ENCODE measurements around the gene MS4A10.

Gene MS4A10

DNA sequence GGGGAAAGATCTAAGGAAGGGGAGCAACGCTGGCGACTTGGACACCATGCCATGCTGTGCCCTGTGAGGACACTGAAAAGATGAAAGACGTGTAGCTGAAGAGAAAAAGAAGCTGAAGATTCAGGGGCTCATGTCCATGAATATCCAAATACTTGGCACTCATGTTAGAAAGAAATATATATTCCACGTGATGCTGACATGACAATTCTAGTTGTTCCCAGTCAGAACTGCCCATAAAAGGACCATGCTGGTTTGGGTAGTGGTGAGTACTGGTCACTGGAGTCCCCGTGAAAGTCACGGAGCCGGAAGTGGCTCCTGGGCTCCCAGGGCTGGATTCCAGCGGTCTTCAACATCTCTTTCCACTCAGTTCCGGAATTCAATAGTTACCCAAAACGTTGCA is 18.6 kb upstream of the MS4A10 start:
- no peak for DNase-seq

DNA sequence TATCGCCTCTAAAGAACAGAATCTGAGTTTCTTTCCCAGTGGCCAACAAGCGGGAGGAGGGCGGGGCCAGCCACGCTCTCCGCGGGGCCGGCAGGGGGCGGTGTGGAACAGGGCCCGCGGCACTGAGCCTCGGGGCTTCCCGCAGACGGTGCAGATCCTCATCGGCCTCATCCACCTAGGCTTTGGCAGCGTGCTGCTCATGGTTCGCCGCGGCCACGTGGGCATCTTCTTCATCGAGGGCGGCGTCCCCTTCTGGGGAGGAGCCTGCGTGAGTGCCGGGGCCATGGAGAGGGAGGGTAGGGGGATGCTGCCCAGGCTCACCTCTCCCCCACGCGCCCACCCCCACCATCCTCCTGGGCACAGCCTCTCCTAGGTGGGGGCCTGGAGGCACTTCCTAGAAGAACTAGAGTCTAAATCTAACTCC is 17.7 kb upstream of the MS4A10 start:
- no peak for DNase-seq

DNA sequence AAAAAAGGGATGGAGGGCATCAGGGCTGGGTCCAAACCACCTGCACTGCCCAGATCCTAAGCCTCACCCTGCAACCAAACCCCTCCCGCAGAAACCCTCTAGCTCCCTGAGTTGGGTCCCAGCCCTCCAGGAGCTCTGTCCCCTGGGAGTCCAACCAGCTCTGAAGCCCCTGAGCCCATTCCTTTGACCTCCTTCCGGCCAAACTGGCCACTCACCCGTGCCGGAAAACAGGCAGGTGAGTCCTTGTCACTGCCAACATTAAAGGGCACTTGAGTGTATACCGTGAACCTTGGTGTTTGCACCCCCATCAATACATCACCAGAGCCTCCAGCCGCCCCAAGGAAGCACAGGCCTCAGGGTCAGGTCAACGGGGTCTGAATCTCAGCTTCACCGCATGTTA is 16.9 kb upstream of the MS4A10 start:
- no peak for DNase-seq

GRCh38 chr11:60769273-60769672 is 15.9 kb upstream of the MS4A10 start:
- no peak for DNase-seq

- DNase-seq, result no peak
Measured at GRCh38 chr11:60769811-60770210, 15.3 kb upstream of the MS4A10 start.

- DNase-seq, result no peak
Measured at GRCh38 chr11:60771146-60771545, 14.0 kb upstream of the MS4A10 start.

GRCh38 chr11:60771879-60772525 is 13.1 kb upstream of the MS4A10 start:
- no peak for DNase-seq

GRCh38 chr11:60772666-60773065 is 12.5 kb upstream of the MS4A10 start:
- DNase-seq, result no peak

DNA sequence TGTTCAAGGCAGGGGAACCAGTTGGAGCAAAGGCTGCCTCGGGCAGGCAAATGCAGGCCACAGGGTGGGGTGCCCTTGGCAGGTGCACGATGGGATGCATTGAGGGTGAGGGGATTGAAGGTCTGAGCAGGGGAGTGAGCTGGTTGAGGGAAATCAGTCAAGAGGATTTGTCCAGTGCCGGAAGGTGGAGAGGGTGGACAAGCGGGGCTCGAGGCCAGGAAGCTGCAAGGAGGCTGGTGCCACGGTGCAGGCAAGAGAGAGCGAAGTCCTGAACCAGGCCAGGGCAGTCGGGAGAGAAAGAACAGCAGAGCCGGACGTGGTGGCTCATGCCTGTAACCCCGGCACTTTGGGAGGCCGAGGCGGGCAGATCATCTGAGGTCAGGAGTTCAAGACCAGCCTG is 10.4 kb upstream of the MS4A10 start:
- no peak for DNase-seq

GRCh38 chr11:60775420-60775961 is 9.6 kb upstream of the MS4A10 start:
- peak; percentile 83 for DNase-seq

GRCh38 chr11:60776167-60776566 is 9.0 kb upstream of the MS4A10 start:
- DNase-seq, result no peak

DNA sequence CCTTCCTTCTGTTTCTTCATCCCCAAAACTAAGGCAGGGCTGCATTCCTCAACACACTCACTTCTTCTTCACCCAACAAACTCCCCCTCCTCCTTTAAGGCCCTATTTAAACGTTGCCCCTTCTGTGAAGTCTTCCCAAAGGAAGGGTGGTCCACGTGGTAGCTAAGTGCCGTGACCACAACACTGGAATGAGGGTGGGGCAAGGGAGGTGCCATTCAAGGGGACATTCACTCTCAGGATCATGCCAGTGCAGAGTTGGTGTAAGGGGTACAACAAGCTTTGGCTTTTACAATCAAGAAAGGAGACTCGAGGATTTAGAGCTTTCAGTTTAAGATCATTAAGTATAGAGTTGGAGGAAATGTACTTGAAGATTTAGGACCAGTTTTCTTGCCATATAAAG is 8.0 kb upstream of the MS4A10 start:
- no peak for DNase-seq

GRCh38 chr11:60777572-60777971 is 7.6 kb upstream of the MS4A10 start:
- DNase-seq, result no peak

- DNase-seq, result no peak
Measured at GRCh38 chr11:60780065-60780464, 5.1 kb upstream of the MS4A10 start.

GRCh38 chr11:60780774-60781173 is 4.4 kb upstream of the MS4A10 start:
- no peak for DNase-seq

DNA sequence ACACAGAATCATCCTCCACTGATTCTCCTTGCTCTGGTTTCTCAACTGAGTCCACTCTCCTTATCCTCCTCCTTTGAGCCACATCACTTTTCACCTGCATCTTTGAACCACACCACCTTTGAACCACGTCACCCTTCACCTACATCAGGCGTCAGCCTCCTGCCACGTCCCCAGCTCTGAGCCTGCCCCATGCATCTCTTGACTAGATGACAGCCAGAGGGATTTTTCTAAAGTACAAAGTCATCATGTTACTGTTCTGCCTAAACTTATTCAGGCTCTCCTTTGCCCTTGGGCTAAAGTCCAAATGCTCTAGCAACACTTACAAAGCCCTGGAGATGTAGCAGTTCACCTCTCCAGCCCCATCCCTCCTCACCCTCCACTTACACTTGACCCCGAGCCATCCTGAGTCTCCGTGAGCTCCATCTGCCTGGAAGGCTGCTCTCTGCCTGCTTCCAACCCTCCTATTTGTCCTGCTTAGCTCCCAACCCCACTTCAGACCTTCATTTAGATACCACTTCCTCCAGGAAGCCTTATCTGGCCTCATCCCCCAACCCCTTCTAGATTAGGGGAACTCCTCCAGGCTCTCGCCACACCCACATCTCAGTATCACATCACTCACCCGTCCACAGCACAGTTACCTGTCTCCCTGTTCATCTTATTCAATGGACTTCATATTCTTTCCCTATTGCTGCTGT is 3.7 kb upstream of the MS4A10 start:
- no peak for DNase-seq

GRCh38 chr11:60781981-60782316 is 3.2 kb upstream of the MS4A10 start:
- no peak for DNase-seq

DNA sequence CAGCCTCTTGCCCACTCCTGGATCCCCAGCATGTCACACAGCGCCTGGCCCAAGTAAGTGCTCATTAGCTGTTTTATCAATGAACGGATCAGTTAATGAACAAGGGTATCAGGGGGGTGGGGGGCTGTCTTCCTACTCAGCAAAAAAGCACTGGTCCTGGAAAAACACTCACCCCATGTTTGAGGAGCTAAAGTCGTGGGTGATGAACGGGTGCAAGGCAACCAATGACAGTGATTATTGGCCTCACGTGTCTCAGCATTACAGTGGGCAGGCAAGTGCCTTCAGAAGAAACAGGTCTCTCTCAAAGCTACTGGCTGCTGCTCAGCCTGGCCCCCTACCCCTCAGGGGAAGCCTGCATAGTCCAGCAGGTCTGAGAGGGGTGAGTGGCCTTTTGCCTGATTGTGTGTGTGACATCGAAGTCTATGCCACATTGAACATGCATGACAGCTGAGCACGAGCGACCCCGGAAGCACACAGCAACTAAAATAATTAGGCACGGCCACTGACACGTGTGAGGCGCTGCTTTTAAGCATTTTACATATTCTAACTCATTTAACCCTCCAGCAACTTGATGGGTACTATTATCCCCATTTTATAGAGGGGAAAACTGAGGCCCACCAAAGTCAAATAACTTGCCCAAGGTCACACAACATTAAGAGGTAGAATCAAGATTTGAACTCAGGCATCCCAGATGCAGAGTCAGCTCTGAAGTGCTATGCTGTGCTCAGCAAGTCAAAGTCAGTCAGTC is 2.6 kb upstream of the MS4A10 start:
- no peak for DNase-seq

- DNase-seq, result no peak
Measured at GRCh38 chr11:60783141-60783484, 2.0 kb upstream of the MS4A10 start.

DNA sequence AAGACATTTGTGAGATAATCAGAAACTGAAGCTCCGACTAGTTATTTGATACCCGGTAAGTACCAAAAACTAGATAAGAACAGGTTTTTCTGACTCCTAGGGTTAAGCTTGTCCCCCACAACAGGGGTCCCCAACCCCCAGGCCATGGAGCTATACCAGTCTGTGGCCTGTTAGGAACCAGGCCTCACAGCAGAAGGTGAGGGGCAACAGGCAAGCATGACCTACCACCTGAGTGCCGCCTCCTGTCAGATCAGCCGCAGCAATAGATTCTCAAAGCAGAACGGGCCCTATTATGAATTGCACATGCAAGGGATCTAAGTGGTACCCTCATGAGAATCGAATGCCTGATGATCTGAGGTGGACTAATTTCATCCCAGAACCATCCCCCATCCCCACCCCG is 1.2 kb upstream of the MS4A10 start:
- DNase-seq, result no peak

- no peak for DNase-seq
Measured at GRCh38 chr11:60785806-60786361, 751 bp downstream of the MS4A10 start.

GRCh38 chr11:60786811-60787567 is 1.9 kb downstream of the MS4A10 start:
- DNase-seq, result no peak

Data from MV-4-11 (cell line).